Measurements from ENCODE around the gene PPP1R13L. TPM values are rescaled to one million over a fixed set of nuclear protein-coding genes. Genes with fewer than 3 reads are reported as not detected.
A peak's percentile ranks its signal among the peaks of the same experiment; 100 is the strongest.

The PPP1R13L gene
- total RNA-seq, 4 donors from 2014 or later = 28.5 to 298 (median 44.4) TPM

GRCh38 chr19:45406226-45407090 is 1.6 kb upstream of the PPP1R13L start, which contains the start of gene POLR1G:
TSS of gene POLR1G (plus strand) at chr19:45406644. CDS start at chr19:45406697, 53 bp downstream.
- Histone ChIP-seq H3K27ac (peak within 1 kb of the TSS; percentile 92 to 95 (median 94)), H3K4me1 (peaks cover 5 to 41% (median 30%) of the 10 kb centered on the region in 4 donors), H3K27me3 (peaks cover 16% of the 10 kb centered on the region), H3K9me3 (no peaks in the 10 kb centered on the region), H3K4me3 (peak within 1 kb of the TSS; percentile 43 to 86 (median 64)), H3K36me3 (no peaks in the 10 kb centered on the region)
- intact Hi-C loops (cut with DNase I; ENCODE audit: low total_unique reads) (no loop called here), in situ Hi-C loops (cut with MboI; ENCODE audit: low pct_ligation_motif_present in 1 of 4, low pct_unique_long_range_greater_than_20kb in 1 of 4, low sequenced_read_pairs in 3 of 4) (no loop called here)
- WGBS, 2 donors (ENCODE audit: low coverage in 1 of 2) = 1% methylated on average over 51 of the region's 51 CpGs; no CpG with 5 or more reads in 1 of the 2 donors
- DNase-seq = peak; percentile 84
- TF ChIP-seq POLR2AphosphoS5 (IDR thresholded peaks at IDR 0.05) (peak in 1 of 3 donors; percentile 51), POLR2A (IDR thresholded peaks at IDR 0.05) (peak; percentile 44), EP300 (IDR thresholded peaks at IDR 0.05; ENCODE audit: low read depth) (no peak)
- TF ChIP-seq, protein P1, sequence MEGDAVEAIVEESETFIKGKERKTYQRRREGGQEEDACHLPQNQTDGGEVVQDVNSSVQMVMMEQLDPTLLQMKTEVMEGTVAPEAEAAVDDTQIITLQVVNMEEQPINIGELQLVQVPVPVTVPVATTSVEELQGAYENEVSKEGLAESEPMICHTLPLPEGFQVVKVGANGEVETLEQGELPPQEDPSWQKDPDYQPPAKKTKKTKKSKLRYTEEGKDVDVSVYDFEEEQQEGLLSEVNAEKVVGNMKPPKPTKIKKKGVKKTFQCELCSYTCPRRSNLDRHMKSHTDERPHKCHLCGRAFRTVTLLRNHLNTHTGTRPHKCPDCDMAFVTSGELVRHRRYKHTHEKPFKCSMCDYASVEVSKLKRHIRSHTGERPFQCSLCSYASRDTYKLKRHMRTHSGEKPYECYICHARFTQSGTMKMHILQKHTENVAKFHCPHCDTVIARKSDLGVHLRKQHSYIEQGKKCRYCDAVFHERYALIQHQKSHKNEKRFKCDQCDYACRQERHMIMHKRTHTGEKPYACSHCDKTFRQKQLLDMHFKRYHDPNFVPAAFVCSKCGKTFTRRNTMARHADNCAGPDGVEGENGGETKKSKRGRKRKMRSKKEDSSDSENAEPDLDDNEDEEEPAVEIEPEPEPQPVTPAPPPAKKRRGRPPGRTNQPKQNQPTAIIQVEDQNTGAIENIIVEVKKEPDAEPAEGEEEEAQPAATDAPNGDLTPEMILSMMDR (IDR thresholded peaks at IDR 0.05) = peak in 1 of 5 experiments; percentile 24

DNA sequence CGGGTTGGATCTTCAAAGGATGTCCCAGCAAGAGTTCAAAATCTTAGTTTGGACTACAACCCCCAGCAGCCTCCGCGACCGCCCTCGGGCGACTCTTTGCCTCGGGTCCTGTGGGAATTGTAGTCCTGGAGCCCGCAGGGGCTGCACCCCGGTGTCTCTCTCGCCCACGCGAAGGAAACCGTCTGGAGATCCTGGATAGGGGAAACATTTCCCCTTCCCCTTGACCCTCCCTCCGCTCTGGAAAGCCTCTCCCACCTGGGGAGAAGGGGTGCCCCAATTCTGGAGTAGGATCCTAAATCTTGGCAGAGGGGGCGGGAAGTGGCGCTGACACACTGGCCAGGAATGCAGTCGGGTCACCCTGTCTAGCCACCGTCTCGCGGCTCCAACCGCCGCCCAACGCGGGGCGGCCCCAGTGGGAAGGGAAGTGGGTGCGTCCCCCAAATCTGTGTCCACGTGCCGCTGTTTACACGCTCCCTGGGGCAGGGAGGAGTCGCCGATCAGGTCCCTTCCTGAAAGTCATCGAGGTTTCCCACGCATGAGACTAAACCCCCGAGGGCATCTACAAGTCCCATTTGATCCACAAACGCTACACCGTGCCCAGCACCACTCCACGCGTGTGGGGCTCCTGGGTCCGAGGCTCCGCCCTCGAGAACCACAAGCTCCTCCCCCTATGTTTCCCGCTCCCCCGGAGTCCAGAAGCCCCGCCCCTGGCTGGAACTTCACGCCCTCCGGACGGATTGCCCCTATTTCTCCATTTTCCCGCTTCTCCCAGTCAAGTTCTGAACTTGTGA is 761 bp upstream of the PPP1R13L start:
- peak; percentile 92 for DNase-seq
- TF ChIP-seq, protein P1 (IDR thresholded peaks at IDR 0.05) = no peak
- TF ChIP-seq POLR2AphosphoS5 (IDR thresholded peaks at IDR 0.05) = peak in 2 of 3 donors; percentile 53 to 66
- no peaks in the 10 kb centered on the region for H3K9me3 ChIP-seq
- H3K4me1 ChIP-seq = peaks cover 5 to 41% (median 30%) of the 10 kb centered on the region in 4 donors
- in situ Hi-C loops (cut with MboI; ENCODE audit: low pct_ligation_motif_present in 1 of 4, low pct_unique_long_range_greater_than_20kb in 1 of 4, low sequenced_read_pairs in 3 of 4) = no loop called here
- peaks cover 16% of the 10 kb centered on the region for H3K27me3 ChIP-seq
- WGBS, 2 donors (ENCODE audit: low coverage in 1 of 2) = 0 to 1% methylated on average over 7 to 48 of the region's 48 CpGs
- H3K36me3 ChIP-seq = no peaks in the 10 kb centered on the region
- peak overlapping the region; percentile 92 to 95 (median 94) for H3K27ac ChIP-seq
- peak overlapping the region; percentile 43 to 86 (median 64) for H3K4me3 ChIP-seq
- intact Hi-C loops (cut with DNase I; ENCODE audit: low total_unique reads) = no loop called here

DNA sequence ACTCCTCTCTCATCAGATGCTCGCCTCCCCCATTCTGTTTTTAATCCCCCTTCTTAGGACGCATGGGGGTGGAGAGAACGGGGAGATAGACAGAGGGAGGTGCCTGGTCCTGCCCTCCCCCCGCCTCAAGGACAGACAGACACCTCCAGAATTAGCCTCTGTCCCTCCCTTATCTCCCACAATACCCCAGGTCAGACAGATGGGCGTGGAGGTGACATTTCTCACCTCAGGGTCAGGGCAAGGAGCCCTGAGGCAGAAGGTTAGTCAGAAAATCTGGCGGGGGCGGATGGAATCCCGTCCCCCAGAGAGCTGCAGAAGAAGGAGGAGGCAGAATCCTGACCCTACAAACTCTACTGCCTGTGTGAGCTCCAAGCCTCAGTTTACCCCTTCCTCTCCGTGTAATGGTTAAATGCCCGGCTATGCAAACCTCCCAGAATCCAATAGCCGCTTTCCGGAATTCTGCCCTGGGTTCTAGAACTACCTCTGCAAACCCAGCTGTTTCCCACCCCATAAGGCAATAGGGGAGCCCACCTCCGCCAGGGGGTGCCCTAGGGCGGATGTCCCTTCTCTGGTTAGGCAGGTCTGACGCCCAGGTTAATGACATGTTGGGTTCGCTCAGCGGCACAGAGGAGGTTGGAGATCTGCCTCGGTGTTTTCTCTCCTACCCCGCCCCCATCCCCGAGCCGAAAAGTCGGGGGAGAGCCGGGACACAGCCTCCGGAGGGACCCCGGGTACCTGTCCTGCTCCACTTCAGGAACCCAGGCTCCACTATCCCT is 900 bp downstream of the PPP1R13L start:
- in situ Hi-C loops (cut with MboI; ENCODE audit: low pct_ligation_motif_present in 1 of 4, low pct_unique_long_range_greater_than_20kb in 1 of 4, low sequenced_read_pairs in 3 of 4) = no loop called here
- WGBS, 2 donors (ENCODE audit: low coverage in 1 of 2) = 38% methylated on average over 14 of the region's 25 CpGs; no CpG with 5 or more reads in 1 of the 2 donors
- peaks cover 5 to 44% (median 32%) of the 10 kb centered on the region in 4 donors for H3K4me1 ChIP-seq
- TF ChIP-seq POLR2A (IDR thresholded peaks at IDR 0.05) (no peak), EP300 (IDR thresholded peaks at IDR 0.05; ENCODE audit: low read depth) (no peak), POLR2AphosphoS5 (IDR thresholded peaks at IDR 0.05) (peak in 2 of 3 donors; percentile 17 to 55)
- TF ChIP-seq, protein P1 (IDR thresholded peaks at IDR 0.05) = peak; percentile 35 to 68 (median 54)
- no peaks in the 10 kb centered on the region for H3K36me3 ChIP-seq
- peaks cover 16% of the 10 kb centered on the region for H3K27me3 ChIP-seq
- peak overlapping the region; percentile 43 to 86 (median 58) for H3K4me3 ChIP-seq
- intact Hi-C loops (cut with DNase I; ENCODE audit: low total_unique reads) = no loop called here
- DNase-seq = peak; percentile 82
- H3K27ac ChIP-seq = peak overlapping the region; percentile 92 to 95 (median 94)
- H3K9me3 ChIP-seq = no peaks in the 10 kb centered on the region
